Measurements from ENCODE around the gene SLC38A8. TPM values are rescaled to one million over a fixed set of nuclear protein-coding genes. Genes with fewer than 3 reads are reported as not detected.

SLC38A8 gene
- total RNA-seq, 2 donors from 2014 or later, result not detected

DNA sequence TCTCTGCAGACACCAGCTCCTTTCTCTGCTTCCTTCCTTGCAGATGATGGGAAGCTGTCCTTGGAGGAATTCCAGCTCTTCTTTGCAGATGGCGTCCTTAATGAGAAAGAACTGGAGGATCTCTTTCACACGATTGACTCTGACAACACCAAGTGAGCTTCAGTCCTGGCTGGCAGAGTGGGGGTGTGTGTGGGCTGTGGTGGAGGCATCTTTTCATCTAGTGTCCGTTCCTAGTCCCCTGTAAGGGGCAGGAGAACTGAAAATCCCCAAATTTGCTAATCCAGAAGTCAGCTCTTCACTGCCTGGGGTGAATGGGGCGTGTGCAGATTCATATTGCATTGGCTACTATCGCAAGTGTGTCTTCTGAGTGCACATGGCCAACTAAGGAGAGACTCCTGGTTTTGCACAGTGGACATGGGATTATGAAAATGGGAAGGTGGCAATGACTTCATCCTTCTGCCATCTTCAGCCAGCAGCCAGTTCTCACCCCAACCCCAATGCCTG, 64.1 kb downstream of the SLC38A8 start:
- Mint-ChIP-seq H3K27me3 (peaks cover 0 to 2% of the 10 kb centered on the region in 2 donors), H3K36me3 (no peaks in the 10 kb centered on the region), H3K4me1 (ENCODE audit: low read depth in 2 of 2) (no peaks in the 10 kb centered on the region), H3K9me3 (no peaks in the 10 kb centered on the region), H3K27ac (no peak overlapping the region), H3K4me3 (no peak overlapping the region)
- no peak for ATAC-seq
- DNase-seq (ENCODE audit: low spot score), result no peak

DNA sequence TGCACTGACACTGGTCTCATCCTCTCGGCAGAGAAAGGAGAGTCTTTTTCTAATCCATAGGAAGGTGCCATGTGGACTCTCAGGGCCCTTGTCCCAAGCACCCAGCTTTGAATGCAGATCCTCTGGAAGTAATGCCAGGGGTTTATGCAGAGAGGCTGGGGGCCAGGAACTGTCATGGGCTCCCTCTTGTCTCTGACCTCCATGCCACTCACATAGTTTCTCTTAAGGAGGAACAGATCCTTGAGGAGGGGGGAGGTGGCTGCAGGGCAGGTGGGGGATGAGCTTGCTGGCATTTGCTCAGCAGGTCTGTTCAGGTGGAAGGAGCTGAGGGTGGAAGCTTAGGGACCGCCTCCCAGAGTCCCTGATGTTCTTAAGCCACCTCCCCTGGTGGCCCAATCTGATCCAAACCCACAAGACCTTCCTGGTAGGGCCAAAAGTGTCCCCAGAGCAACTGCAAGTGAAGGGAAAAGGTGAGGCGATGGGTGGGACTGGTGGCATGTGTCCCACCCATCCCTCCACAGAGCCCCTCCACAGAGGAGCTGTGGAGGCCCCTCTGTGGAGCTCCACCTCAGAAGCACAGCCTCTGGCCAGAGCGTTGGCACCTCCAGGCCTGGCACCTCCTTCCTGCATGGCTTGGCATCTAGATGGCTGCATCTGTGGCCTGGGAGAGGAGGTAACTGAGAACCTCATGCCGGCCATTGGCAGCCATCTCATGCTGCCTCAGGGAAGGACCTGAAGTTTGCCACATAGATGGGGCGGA, 65.4 kb downstream of the SLC38A8 start:
- no peaks in the 10 kb centered on the region for H3K9me3 Mint-ChIP-seq
- DNase-seq (ENCODE audit: low spot score) (no peak), ATAC-seq (no peak)
- H3K27me3 Mint-ChIP-seq, result peaks cover 0 to 2% of the 10 kb centered on the region in 2 donors
- no peaks in the 10 kb centered on the region for H3K36me3 Mint-ChIP-seq
- H3K4me3 Mint-ChIP-seq, result no peak overlapping the region
- no peak overlapping the region for H3K27ac Mint-ChIP-seq
- no peaks in the 10 kb centered on the region for H3K4me1 Mint-ChIP-seq (ENCODE audit: low read depth in 2 of 2)

DNA sequence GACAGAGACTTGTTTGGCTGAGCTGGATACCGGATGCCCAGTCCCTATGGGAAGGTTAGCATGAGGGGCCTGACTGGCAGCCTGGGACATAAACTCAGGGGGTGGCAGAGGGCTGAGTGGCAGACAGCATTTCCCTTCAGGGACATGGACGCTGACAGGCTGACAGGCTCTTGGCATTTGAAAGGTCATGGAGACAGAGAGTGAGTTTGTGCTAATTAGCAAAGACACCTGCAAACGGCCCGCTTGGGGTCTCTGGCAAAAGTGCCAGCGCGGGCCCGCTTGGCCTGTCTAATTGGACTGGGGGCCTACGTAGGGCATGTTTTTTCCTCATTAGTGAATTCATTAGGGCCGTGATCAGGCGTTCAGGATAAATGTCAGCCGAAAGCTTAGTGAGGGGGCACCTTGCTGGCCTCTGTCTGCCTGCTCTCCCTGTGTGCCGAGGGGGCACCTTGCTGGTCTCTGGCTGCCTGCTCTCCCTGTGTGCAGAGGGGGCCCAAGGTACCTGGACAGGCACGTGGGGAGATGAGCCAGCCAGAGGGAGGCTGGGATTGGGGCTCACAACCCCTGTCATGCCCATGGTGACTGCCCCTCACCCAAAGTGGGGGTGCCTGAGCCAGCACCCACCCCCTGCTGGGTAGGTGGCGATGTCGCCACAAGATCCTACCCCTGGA, 66.9 kb downstream of the SLC38A8 start:
- DNase-seq (ENCODE audit: low spot score), result no peak
- no peak for ATAC-seq

DNA sequence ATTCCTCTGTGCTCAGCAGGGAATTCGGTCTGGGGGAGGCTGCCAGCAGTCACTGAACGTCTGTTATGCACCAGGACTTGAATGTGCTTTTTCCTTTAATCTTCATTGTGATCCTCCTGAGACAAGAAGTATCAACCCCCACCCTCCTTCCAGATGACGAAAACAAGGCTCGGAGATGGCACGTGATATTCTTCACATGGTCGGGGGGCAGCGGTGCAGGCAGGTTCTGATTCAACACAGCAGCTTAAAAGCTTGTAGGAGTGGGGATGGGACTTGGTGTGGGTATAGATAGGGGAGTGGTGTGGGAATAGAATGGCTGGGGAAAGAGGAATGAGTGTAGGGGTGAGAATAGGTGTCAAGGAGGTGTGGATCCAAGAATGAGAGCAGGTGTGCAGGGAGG, 68.1 kb downstream of the SLC38A8 start:
- no peaks in the 10 kb centered on the region for H3K36me3 Mint-ChIP-seq
- no peaks in the 10 kb centered on the region for H3K4me1 Mint-ChIP-seq (ENCODE audit: low read depth in 2 of 2)
- DNase-seq (ENCODE audit: low spot score) (peak; percentile 16), ATAC-seq (no peak)
- H3K27me3 Mint-ChIP-seq, result peaks cover 6 to 7% of the 10 kb centered on the region in 2 donors
- H3K4me3 Mint-ChIP-seq, result no peak overlapping the region
- H3K9me3 Mint-ChIP-seq, result no peaks in the 10 kb centered on the region
- H3K27ac Mint-ChIP-seq, result no peak overlapping the region

More for the DNA sequence above, 66.9 kb downstream of the SLC38A8 start:
- H3K27me3 Mint-ChIP-seq, result peaks cover 0 to 2% of the 10 kb centered on the region in 2 donors
- H3K36me3 Mint-ChIP-seq, result no peaks in the 10 kb centered on the region
- no peaks in the 10 kb centered on the region for H3K4me1 Mint-ChIP-seq (ENCODE audit: low read depth in 2 of 2)
- H3K9me3 Mint-ChIP-seq, result no peaks in the 10 kb centered on the region
- H3K4me3 Mint-ChIP-seq, result no peak overlapping the region
- no peak overlapping the region for H3K27ac Mint-ChIP-seq

DNA sequence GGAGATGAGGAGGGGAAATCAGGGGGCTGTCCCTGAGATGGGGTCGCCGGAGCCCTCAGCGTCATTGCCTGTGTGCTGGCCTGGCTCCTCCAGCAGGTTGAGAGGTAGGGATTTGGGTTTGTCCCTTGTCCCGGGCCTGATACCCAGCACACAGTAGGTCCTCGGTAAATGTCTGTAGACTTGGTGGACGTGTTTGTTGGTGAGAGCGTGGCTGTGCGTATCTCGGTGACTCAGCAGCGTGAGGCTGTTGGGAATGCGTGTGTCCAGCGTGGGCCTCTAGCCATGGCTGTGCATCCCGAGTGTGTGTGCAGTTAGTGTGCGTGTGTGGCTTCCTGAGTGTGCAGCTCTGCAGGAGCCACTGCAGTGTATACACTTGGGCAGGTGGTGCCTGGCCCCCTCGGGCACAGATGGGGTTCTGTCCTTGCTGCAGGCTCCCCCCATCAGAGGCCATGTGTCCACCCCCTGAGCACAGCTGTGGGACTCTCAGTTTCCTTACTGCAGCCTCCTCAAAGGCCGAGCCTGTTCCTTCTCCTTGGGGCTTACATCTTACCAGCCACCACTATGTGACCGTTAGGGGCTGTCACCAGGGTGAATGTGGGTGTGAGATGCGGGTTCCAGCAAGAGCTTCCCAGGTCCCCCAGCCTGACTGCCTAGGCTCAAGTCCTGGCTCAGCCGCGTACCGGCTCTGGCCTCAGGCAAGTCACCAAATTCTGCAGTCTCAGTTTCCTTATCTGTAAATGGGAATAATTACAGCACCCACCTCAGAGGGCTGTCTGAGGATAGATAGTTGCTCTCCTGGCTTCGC, 68.8 kb downstream of the SLC38A8 start:
- Mint-ChIP-seq H3K4me3 (no peak overlapping the region), H3K4me1 (ENCODE audit: low read depth in 2 of 2) (no peaks in the 10 kb centered on the region), H3K36me3 (no peaks in the 10 kb centered on the region), H3K27ac (no peak overlapping the region), H3K9me3 (no peaks in the 10 kb centered on the region), H3K27me3 (peaks cover 11% of the 10 kb centered on the region in 2 donors)
- ATAC-seq, result peak in 1 of 2 donors; percentile 14
- peak; percentile 59 for DNase-seq (ENCODE audit: low spot score)

DNA sequence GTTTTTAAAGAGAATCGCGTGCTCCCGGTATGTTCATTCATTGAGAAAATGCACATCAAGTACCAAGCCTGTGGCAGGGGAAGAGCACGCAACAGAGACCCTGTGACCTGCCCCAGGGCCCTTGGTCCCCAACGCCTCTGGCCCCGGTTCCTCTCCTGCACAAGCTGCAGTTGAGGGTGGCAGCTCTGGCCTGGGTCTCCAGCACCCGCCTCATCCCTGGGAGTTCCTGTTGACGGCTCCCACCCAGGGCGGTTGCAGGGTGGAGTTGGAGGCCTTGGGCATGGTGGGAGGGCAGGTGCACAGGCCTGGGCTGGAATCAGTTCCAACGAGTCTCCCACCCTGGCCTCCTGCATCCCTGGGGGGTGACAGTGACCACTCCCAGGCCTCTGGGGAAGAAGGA, 69.5 kb downstream of the SLC38A8 start:
- DNase-seq (ENCODE audit: low spot score) (peak; percentile 28), ATAC-seq (no peak)
- Mint-ChIP-seq H3K36me3 (no peaks in the 10 kb centered on the region), H3K27me3 (peaks cover 10 to 12% of the 10 kb centered on the region in 2 donors), H3K9me3 (no peaks in the 10 kb centered on the region), H3K27ac (no peak overlapping the region), H3K4me3 (no peak overlapping the region), H3K4me1 (ENCODE audit: low read depth in 2 of 2) (no peaks in the 10 kb centered on the region)

DNA sequence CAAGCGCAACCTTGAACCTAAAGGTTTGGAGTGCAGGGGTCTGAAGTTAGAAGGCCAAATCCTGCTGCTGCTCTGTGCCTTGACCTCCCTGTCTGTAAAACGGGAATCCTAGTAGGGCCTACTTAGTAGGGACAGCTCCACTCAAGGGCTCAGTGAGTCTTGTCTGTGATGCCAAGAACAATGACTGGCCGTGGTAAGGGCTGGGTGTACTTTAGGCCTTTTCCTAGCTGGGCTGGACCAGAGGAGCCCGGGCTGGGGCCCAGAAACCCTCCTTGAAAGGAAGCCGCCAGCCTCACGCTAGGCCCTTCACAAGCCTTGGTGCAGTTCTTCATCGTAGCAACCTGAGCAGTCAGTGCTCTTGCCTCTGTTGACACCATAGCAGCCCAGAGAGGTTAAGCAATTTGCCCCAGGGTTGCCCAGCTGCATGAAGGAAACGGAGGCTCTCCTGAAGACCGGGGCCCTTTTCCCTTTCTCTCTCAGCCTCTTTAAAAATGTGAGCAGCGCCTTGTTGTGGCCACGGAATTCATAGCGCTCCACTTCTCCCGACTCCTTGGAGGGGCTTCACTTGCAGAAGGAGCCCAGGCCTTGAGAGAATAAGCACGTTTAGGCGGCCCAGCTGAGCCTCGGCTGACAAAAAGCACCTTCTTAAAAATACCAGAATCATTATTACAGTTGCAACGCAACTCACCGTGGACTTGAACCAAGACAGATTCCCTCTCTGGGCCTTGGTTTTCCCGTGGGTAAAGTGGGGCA, 70.2 kb downstream of the SLC38A8 start:
- H3K4me3 Mint-ChIP-seq, result no peak overlapping the region
- no peaks in the 10 kb centered on the region for H3K36me3 Mint-ChIP-seq
- DNase-seq (ENCODE audit: low spot score) (peak; percentile 58), ATAC-seq (no peak)
- no peak overlapping the region for H3K27ac Mint-ChIP-seq
- peaks cover 4 to 5% of the 10 kb centered on the region in 2 donors for H3K4me1 Mint-ChIP-seq (ENCODE audit: low read depth in 2 of 2)
- H3K9me3 Mint-ChIP-seq, result no peaks in the 10 kb centered on the region
- peaks cover 12 to 19% of the 10 kb centered on the region in 2 donors for H3K27me3 Mint-ChIP-seq

DNA sequence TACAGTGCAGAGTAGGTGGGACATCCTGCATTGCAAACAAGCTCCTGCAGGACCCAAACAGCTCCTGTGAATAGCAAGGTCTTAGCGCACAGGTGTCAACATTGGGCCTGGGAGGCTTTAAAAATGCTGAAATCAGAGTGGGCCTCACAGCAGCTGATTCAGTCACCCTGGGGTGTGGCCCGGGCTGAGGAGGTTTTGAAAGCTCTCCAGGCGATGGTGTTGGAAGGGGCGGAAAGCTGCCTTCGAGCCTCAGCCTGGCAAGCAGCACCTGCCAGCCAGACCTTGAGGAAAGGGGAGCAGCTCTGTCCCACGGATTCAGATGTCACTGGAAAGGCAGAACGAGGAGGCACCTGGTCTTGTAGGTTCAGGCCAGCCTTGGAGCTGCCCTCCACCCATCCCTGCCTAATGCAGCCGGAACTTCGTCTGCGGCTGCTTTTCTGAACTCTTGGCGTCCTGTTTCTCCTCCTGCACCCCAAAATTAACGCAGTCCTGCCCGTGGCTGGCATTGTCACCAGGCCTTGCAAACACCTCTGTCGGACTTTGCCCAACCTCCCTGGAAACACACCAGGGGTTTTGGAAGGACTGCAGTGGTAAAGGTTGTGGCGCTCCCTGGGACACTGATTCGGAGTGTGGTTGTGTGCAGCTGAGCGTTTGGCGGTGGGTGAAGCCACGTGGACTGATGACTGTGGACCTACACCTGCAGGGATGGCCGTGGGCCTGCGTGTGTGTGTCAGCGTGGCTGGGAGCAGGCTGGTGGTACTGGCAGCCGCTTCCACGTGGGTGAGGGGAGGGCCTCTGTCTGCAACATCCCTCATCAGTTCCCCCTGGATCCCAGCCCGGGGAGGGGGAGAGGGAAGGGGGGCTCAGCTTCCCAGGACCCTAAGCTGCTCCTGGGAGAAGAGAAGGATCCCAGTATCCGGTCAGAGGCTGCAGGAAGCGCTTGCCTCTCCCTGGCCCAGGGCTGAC, 71.1 kb downstream of the SLC38A8 start:
- H3K4me3 Mint-ChIP-seq, result no peak overlapping the region
- ATAC-seq, result no peak
- peak; percentile 52 for DNase-seq (ENCODE audit: low spot score)
- H3K27me3 Mint-ChIP-seq, result peaks cover 12 to 19% of the 10 kb centered on the region in 2 donors
- H3K9me3 Mint-ChIP-seq, result no peaks in the 10 kb centered on the region
- H3K36me3 Mint-ChIP-seq, result no peaks in the 10 kb centered on the region
- H3K4me1 Mint-ChIP-seq (ENCODE audit: low read depth in 2 of 2), result peaks cover 4 to 5% of the 10 kb centered on the region in 2 donors
- no peak overlapping the region for H3K27ac Mint-ChIP-seq

DNA sequence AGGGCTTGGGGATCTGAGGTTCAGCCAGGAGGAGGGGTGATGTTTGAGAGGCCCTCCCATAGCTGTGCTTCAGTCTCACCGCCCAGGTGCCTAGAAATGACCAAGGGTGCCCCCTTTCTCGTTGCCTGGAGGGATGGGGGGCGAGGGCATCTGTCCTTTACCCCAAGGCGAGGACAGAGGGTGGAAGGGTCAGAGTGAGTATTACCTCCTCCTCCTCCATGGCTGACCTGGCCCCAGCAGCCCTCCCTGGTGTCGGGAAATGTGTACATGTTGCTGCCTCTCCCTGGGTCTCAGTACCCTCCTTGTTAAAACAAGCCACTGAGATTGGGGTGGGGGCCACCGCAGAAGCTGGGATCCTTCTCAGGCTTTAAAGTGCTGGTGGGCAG, 72.2 kb downstream of the SLC38A8 start:
- no peak overlapping the region for H3K4me3 Mint-ChIP-seq
- no peaks in the 10 kb centered on the region for H3K9me3 Mint-ChIP-seq
- no peak for ATAC-seq
- no peak overlapping the region for H3K27ac Mint-ChIP-seq
- peak; percentile 16 for DNase-seq (ENCODE audit: low spot score)
- no peaks in the 10 kb centered on the region for H3K36me3 Mint-ChIP-seq
- H3K27me3 Mint-ChIP-seq, result peaks cover 12 to 19% of the 10 kb centered on the region in 2 donors
- peaks cover 4 to 5% of the 10 kb centered on the region in 2 donors for H3K4me1 Mint-ChIP-seq (ENCODE audit: low read depth in 2 of 2)

DNA sequence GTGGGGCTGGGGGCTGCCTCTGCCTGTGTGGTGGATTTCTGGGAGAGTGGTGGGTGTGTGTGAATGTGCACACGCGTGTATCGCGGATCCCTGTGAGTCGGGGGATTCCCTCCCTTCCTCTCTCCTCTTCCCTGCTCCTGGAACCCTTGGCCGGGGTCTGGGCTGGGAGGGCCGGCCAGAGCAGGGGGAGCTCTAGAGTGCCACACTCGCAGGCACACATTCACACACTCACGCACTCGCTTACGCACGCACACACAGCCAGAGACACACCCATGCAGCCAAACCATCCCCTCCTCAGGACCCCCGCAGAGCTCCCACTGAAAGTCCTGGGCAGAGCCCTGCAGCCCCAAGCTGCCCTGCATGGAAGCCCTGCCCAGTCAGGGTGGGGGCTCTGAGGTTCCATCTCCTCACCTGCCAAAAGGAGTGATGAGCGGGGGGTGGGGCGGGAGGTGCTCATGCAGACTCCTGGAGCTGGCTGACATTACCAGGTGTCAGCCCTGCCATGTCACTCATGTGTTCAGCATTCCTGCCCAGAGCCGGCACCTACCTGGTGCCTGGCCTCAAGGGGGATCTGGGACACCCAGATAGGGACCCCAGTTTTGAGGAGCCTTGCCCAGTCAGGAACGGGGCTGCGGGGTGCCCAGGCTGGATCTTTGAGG, 72.7 kb downstream of the SLC38A8 start:
- H3K9me3 Mint-ChIP-seq, result no peaks in the 10 kb centered on the region
- peaks cover 4 to 5% of the 10 kb centered on the region in 2 donors for H3K4me1 Mint-ChIP-seq (ENCODE audit: low read depth in 2 of 2)
- peaks cover 12 to 19% of the 10 kb centered on the region in 2 donors for H3K27me3 Mint-ChIP-seq
- H3K4me3 Mint-ChIP-seq, result no peak overlapping the region
- H3K36me3 Mint-ChIP-seq, result no peaks in the 10 kb centered on the region
- H3K27ac Mint-ChIP-seq, result no peak overlapping the region
- peak; percentile 49 for DNase-seq (ENCODE audit: low spot score)
- ATAC-seq, result no peak

DNA sequence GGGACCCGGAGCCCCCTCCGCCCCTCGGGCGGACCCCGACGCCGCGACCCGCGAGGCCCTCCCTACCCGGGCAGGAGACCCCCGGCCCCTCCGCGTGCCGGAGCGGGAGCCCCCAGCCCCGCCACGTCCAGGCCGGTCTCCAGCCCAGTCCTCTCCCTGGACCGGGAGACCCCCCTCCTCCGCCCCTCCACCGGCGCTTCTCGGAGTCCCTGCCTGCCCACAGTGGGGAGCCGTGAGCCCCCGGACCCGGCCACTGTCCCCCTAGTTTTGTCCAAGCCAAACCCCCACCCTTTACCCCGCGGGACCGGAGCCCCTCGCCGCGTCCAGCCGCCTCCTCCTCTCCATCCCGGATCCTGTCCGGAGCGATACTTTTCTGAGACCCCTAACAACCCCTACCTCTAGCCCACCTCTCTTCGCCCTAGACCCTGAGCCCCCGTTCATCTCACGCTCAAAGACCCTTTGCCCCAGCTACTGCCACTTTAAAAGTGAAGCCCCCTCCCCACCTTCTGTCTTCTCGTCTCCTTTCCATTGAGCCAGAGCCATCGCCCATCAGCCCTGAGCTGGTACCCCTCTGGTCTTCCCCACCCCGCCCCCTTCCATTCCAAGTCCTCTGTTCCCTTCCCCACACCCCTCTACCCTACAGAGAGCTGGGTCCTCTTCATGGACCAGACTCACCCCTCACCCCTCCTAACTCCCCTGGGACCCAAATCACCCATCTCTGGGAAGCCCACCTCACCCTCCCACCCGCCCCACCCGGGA, 73.5 kb downstream of the SLC38A8 start:
- no peak overlapping the region for H3K4me3 Mint-ChIP-seq
- no peak for ATAC-seq

More for the DNA sequence above, 73.5 kb downstream of the SLC38A8 start:
- no peak overlapping the region for H3K27ac Mint-ChIP-seq
- peaks cover 4 to 5% of the 10 kb centered on the region in 2 donors for H3K4me1 Mint-ChIP-seq (ENCODE audit: low read depth in 2 of 2)
- H3K27me3 Mint-ChIP-seq, result peaks cover 12 to 19% of the 10 kb centered on the region in 2 donors
- peak; percentile 10 for DNase-seq (ENCODE audit: low spot score)
- no peaks in the 10 kb centered on the region for H3K9me3 Mint-ChIP-seq
- no peaks in the 10 kb centered on the region for H3K36me3 Mint-ChIP-seq
